ENCODE data around the gene FER.

DNA sequence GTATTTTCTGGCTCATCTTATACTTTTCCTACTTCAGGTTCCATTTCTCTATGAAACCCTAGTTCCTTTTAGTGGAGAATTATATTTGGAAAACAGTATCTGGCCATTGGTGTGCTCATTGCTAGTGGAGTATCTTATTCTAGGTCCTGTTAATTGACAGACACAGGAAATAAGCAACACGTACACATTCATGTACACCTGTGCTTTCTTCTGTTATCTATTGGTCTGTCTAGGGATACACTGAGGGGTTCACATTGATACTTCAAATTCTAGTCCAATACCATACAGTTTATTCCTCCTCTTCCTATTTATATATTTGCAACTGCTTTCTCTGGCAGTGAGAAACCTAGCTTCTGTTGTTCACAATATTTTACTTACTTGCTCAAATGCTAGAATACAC is 110.2 kb downstream of the FER start:
- TF ChIP-seq, protein P1, sequence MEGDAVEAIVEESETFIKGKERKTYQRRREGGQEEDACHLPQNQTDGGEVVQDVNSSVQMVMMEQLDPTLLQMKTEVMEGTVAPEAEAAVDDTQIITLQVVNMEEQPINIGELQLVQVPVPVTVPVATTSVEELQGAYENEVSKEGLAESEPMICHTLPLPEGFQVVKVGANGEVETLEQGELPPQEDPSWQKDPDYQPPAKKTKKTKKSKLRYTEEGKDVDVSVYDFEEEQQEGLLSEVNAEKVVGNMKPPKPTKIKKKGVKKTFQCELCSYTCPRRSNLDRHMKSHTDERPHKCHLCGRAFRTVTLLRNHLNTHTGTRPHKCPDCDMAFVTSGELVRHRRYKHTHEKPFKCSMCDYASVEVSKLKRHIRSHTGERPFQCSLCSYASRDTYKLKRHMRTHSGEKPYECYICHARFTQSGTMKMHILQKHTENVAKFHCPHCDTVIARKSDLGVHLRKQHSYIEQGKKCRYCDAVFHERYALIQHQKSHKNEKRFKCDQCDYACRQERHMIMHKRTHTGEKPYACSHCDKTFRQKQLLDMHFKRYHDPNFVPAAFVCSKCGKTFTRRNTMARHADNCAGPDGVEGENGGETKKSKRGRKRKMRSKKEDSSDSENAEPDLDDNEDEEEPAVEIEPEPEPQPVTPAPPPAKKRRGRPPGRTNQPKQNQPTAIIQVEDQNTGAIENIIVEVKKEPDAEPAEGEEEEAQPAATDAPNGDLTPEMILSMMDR (conservative IDR thresholded peaks at IDR 0.05; ENCODE audit: low read length) = no peak
- no peak for TF ChIP-seq EZH2phosphoT487 (IDR thresholded peaks at IDR 0.05; ENCODE audit: borderline replicate concordance, low read depth, low read length)

Measured in OCI-LY7 (cell line).